Panc1 (cell line): ENCODE data around the gene BCAS2. TPM values are rescaled to one million over a fixed set of nuclear protein-coding genes. Genes with fewer than 3 reads are reported as not detected.

Source experiments
- ATAC-seq: fragments of 200-7000 bp; cut with Tn5 transposase; 2 replicates; pipeline ENCODE4 v1.9.1; 2020; ENCODE audit warnings: mild to moderate bottlenecking, moderate library complexity
- BruUV-seq: library from RNA; stranded (reverse); fragments of 400-500 nt; replicated peaks from 2 replicates; lab custom pipeline; 2021; lab: Mats Ljungman, UMichigan
- CTCF ChIA-PET: fragments of 300-600 bp; sonication (Branson Sonifier 250); formaldehyde crosslinking; loops from one replicate; lab custom pipeline; 2022; ENCODE audit warnings: antibody characterized with exemption; lab: Charles Lee
- POLR2A ChIA-PET: fragments of 300-600 bp; sonication (Branson Sonifier 250); formaldehyde crosslinking; loops from one replicate; lab custom pipeline; 2022; ENCODE audit warnings: antibody characterized with exemption; lab: Charles Lee
- DNase-seq: peaks from one replicate; pipeline ENCODE4 v3.0.0-alpha.2; 2010; ENCODE audit warnings: low read depth, low spot score
- H3K27ac ChIP-seq: 2 replicates; pipeline ENCODE4 v1.5.1; 2011; ENCODE audit warnings: mild to moderate bottlenecking, low read length, inconsistent platforms
- H3K27me3 ChIP-seq: fragments of 200-500 bp; sonication (Bioruptor generic); 2 replicates; pipeline ENCODE4 v1.6.0; 2014; ENCODE audit warnings: low read length, inconsistent platforms; ENCODE audit not compliant: control insufficient read depth, insufficient read depth
- H3K36me3 ChIP-seq: fragments of 200-500 bp; sonication (Bioruptor generic); 2 replicates; pipeline ENCODE4 v1.5.1; 2014; ENCODE audit warnings: inconsistent platforms, mild to moderate bottlenecking, low read length, moderate library complexity; ENCODE audit not compliant: control insufficient read depth, insufficient read depth
- H3K4me1 ChIP-seq: 2 replicates; pipeline ENCODE4 v1.5.1; 2011; ENCODE audit warnings: inconsistent platforms, mild to moderate bottlenecking, low read length, moderate library complexity; ENCODE audit not compliant: control insufficient read depth, insufficient read depth
- H3K4me3 ChIP-seq, 2 experiments: 2 replicates each; pipeline ENCODE4 v1.5.1; 2011 to 2012; ENCODE audit warnings: low read depth in 2 of 2, low read length in 2 of 2, mild to moderate bottlenecking in 2 of 2, inconsistent platforms in 1 of 2, moderate library complexity in 1 of 2
- H3K9me3 ChIP-seq: fragments of 200-500 bp; sonication (Bioruptor generic); 2 replicates; pipeline ENCODE4 v1.5.1; 2014; ENCODE audit warnings: low read depth, mild to moderate bottlenecking, inconsistent platforms, low read length, moderate library complexity; ENCODE audit not compliant: control insufficient read depth, insufficient read depth
- CTCF ChIP-seq: fragments of 450-650 bp; IDR thresholded peaks from 2 replicates; pipeline ENCODE4 v1.5.1; 2017; ENCODE audit warnings: mild to moderate bottlenecking
- POLR2AphosphoS5 ChIP-seq: IDR thresholded peaks from 2 replicates; pipeline ENCODE4 v1.6.1; 2012; ENCODE audit warnings: mild to moderate bottlenecking, low read depth, low read length, moderate library complexity
- SIN3A ChIP-seq: IDR thresholded peaks from 2 replicates; pipeline ENCODE4 v1.6.1; 2012; ENCODE audit warnings: low read depth, mild to moderate bottlenecking, low read length, moderate library complexity, borderline replicate concordance; ENCODE audit not compliant: insufficient read depth
- TCF7L2 ChIP-seq: IDR thresholded peaks from 2 replicates; pipeline ENCODE4 v1.6.1; 2011; ENCODE audit warnings: mild to moderate bottlenecking, low read depth, low read length, inconsistent platforms
- in situ Hi-C: cut with HindIII; loops from 2 replicates; pipeline ENCODE4 v1.10.0; 2016; ENCODE audit warnings: low sequenced_read_pairs, low pct_unique_long_range_greater_than_20kb
- intact Hi-C: fragments of 100-400 bp; cut with micrococcal nuclease; formaldehyde crosslinking; loops from one replicate; pipeline ENCODE4 v1.10.0; 2022; ENCODE audit not compliant: unreplicated experiment
- total RNA-seq: library from RNA; stranded (reverse); gene quantifications from one replicate; pipeline ENCODE4 v1.2.1, GENCODE V29; 2021; ENCODE audit not compliant: unreplicated experiment
- TF ChIP-seq, protein P1 (sequence below), 2 experiments: IDR thresholded peaks; 2 replicates each; pipeline ENCODE4 v1.6.1; 2011 to 2012; ENCODE audit warnings: low read depth in 2 of 2, control low read depth in 1 of 2, low read length in 1 of 2, mild to moderate bottlenecking in 1 of 2, moderate library complexity in 1 of 2; ENCODE audit not compliant: insufficient read depth in 1 of 2

Gene BCAS2
- total RNA-seq, 1 experiment from 2014 or later = 23.5 TPM

GRCh38 chr1:114524944-114525343, 56.5 kb downstream of the BCAS2 start:
- TF ChIP-seq SIN3A (no peak), POLR2AphosphoS5 (no peak), TCF7L2 (no peak), CTCF (no peak)
- TF ChIP-seq, protein P1, sequence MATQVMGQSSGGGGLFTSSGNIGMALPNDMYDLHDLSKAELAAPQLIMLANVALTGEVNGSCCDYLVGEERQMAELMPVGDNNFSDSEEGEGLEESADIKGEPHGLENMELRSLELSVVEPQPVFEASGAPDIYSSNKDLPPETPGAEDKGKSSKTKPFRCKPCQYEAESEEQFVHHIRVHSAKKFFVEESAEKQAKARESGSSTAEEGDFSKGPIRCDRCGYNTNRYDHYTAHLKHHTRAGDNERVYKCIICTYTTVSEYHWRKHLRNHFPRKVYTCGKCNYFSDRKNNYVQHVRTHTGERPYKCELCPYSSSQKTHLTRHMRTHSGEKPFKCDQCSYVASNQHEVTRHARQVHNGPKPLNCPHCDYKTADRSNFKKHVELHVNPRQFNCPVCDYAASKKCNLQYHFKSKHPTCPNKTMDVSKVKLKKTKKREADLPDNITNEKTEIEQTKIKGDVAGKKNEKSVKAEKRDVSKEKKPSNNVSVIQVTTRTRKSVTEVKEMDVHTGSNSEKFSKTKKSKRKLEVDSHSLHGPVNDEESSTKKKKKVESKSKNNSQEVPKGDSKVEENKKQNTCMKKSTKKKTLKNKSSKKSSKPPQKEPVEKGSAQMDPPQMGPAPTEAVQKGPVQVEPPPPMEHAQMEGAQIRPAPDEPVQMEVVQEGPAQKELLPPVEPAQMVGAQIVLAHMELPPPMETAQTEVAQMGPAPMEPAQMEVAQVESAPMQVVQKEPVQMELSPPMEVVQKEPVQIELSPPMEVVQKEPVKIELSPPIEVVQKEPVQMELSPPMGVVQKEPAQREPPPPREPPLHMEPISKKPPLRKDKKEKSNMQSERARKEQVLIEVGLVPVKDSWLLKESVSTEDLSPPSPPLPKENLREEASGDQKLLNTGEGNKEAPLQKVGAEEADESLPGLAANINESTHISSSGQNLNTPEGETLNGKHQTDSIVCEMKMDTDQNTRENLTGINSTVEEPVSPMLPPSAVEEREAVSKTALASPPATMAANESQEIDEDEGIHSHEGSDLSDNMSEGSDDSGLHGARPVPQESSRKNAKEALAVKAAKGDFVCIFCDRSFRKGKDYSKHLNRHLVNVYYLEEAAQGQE (IDR thresholded peaks at IDR 0.05; ENCODE audit: insufficient read depth in 1 of 2, low read depth in 2 of 2, low read length in 1 of 2) = no peak
- Histone ChIP-seq H3K27ac (no peak overlapping the region), H3K36me3 (no peaks in the 10 kb centered on the region), H3K27me3 (no peaks in the 10 kb centered on the region; the same call in 1 of the 2 replicates), H3K9me3 (no peaks in the 10 kb centered on the region), H3K4me1 (no peaks in the 10 kb centered on the region), H3K4me3 (no peak overlapping the region)
- CTCF ChIA-PET = no interaction called here
- in situ Hi-C loops = no loop called here
- ATAC-seq (no peak), DNase-seq (no peak)
- intact Hi-C loops = no loop called here
- POLR2A ChIA-PET = no interaction called here
- BruUV-seq = no TSS peak

- H3K36me3 ChIP-seq = no peaks in the 10 kb centered on the region
- H3K9me3 ChIP-seq = no peaks in the 10 kb centered on the region
- DNase-seq (no peak), ATAC-seq (no peak)
- H3K4me1 ChIP-seq = no peaks in the 10 kb centered on the region
- no peak overlapping the region for H3K4me3 ChIP-seq
- H3K27me3 ChIP-seq = no peaks in the 10 kb centered on the region; the same call in 1 of the 2 replicates
- ChIA-PET POLR2A (no interaction called here), CTCF (no interaction called here)
- BruUV-seq = no TSS peak
- in situ Hi-C loops = no loop called here
- no peak overlapping the region for H3K27ac ChIP-seq
- TF ChIP-seq CTCF (no peak), SIN3A (no peak), POLR2AphosphoS5 (no peak), TCF7L2 (no peak)
- TF ChIP-seq, protein P1 (IDR thresholded peaks at IDR 0.05; ENCODE audit: insufficient read depth in 1 of 2, low read depth in 2 of 2, low read length in 1 of 2) = no peak
- intact Hi-C loops = no loop called here
Measured at GRCh38 chr1:114522264-114522575, 59.2 kb downstream of the BCAS2 start.
